Measurements from ENCODE around the gene RUNX3. TPM values are rescaled to one million over a fixed set of nuclear protein-coding genes. Genes with fewer than 3 reads are reported as not detected.

The RUNX3 gene
- total and polyA plus RNA-seq, 4 donors: 1.7 to 9.0 (median 4.5) TPM

DNA sequence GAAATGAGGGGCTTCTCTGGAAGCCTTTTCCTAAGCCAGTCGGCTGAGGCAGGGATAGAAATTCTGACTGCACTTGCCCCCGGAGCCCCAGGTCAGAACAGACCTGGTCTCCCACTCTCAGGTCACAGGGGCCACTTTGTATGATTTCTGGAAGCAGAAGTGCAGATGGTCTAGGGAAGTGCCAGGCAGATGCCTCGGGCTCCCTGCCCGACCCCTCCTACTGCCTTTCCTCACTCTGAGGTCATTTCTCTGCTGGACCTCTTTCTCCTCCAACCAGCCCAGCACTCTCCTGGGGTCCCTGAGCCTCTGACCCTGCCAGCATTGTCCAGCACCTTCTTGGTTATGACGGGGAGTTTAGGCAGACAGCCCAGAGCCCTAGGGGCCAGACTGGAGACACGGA lies 8.7 kb downstream of the RUNX3 start:
- Histone ChIP-seq H3K27ac (ENCODE audit: low read depth in 1 of 2, low read length in 1 of 2) (no peak overlapping the region), H3K27me3 (ENCODE audit: control insufficient read depth in 3 of 3, insufficient read depth in 3 of 3, low read length in 2 of 3) (peaks cover 0 to 19% (median 18%) of the 10 kb centered on the region in 3 donors)

DNA sequence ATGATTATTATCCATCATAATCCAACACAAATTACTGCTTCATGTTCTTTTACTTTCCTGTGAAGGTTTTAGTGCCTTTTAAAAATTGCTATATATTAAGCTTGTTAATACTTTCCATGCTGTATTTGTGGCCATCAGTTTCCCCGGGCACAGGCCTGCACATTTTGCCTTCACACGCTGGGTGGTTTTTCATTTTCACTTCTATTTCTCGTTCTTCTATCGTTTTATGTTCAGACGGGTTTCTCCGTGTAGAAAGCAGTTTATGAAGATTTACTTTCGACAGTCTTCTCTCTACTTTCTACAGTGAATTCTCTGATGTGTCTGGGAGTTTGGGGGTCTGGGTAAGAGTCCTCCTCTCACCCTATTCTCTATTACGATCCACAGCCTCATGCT lies 9.5 kb downstream of the RUNX3 start:
- TF ChIP-seq, protein P1, sequence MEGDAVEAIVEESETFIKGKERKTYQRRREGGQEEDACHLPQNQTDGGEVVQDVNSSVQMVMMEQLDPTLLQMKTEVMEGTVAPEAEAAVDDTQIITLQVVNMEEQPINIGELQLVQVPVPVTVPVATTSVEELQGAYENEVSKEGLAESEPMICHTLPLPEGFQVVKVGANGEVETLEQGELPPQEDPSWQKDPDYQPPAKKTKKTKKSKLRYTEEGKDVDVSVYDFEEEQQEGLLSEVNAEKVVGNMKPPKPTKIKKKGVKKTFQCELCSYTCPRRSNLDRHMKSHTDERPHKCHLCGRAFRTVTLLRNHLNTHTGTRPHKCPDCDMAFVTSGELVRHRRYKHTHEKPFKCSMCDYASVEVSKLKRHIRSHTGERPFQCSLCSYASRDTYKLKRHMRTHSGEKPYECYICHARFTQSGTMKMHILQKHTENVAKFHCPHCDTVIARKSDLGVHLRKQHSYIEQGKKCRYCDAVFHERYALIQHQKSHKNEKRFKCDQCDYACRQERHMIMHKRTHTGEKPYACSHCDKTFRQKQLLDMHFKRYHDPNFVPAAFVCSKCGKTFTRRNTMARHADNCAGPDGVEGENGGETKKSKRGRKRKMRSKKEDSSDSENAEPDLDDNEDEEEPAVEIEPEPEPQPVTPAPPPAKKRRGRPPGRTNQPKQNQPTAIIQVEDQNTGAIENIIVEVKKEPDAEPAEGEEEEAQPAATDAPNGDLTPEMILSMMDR (IDR thresholded peaks at IDR 0.05; ENCODE audit: control extremely low read depth, extremely low read depth): no peak
- DNase-seq (no peak), ATAC-seq (ENCODE audit: insufficient read depth, low FRiP score) (no peak)
- no peak overlapping the region for H3K4me3 ChIP-seq
- no peak overlapping the region for H3K27ac ChIP-seq (ENCODE audit: low read depth in 1 of 2, low read length in 1 of 2)
- no peak overlapping the region for H3K9ac ChIP-seq (ENCODE audit: insufficient read depth in 1 of 2, low read length in 2 of 2)
- WGBS, 2 donors: 80 to 90% methylated on average over 8 of the region's 8 CpGs
- H3K27me3 ChIP-seq (ENCODE audit: control insufficient read depth in 3 of 3, insufficient read depth in 3 of 3, low read length in 2 of 3): peaks cover 0 to 10% (median 9%) of the 10 kb centered on the region in 3 donors
- H3K9me3 ChIP-seq (ENCODE audit: control insufficient read depth in 4 of 4, insufficient read depth in 3 of 4, low read length in 3 of 4): no peaks in the 10 kb centered on the region
- no peaks in the 10 kb centered on the region for H3K36me3 ChIP-seq (ENCODE audit: control insufficient read depth in 4 of 4, insufficient read depth in 4 of 4, low read length in 4 of 4)
- peaks cover 0 to 17% (median 2%) of the 10 kb centered on the region in 5 donors for H3K4me1 ChIP-seq (ENCODE audit: control insufficient read depth in 5 of 5, insufficient read depth in 5 of 5, low read length in 5 of 5)

More for the DNA sequence above, 8.7 kb downstream of the RUNX3 start:
- Histone ChIP-seq H3K9me3 (ENCODE audit: control insufficient read depth in 4 of 4, insufficient read depth in 3 of 4, low read length in 3 of 4) (no peaks in the 10 kb centered on the region), H3K4me1 (ENCODE audit: control insufficient read depth in 5 of 5, insufficient read depth in 5 of 5, low read length in 5 of 5) (peaks cover 0 to 18% (median 0%) of the 10 kb centered on the region in 5 donors), H3K9ac (ENCODE audit: insufficient read depth in 1 of 2, low read length in 2 of 2) (no peak overlapping the region), H3K4me3 (no peak overlapping the region), H3K36me3 (ENCODE audit: control insufficient read depth in 4 of 4, insufficient read depth in 4 of 4, low read length in 4 of 4) (no peaks in the 10 kb centered on the region)
- ATAC-seq (ENCODE audit: insufficient read depth, low FRiP score) (no peak), DNase-seq (no peak)
- TF ChIP-seq, protein P1 (IDR thresholded peaks at IDR 0.05; ENCODE audit: control extremely low read depth, extremely low read depth): no peak
- WGBS, 2 donors: 67 to 76% methylated on average over 6 of the region's 6 CpGs

GRCh38 chr1:24919791-24920532 lies 10.1 kb downstream of the RUNX3 start:
- 55 to 76% methylated on average over 16 of the region's 16 CpGs for WGBS, 2 donors
- H3K9ac ChIP-seq (ENCODE audit: insufficient read depth in 1 of 2, low read length in 2 of 2): no peak overlapping the region

More at GRCh38 chr1:24919791-24920532, 10.1 kb downstream of the RUNX3 start:
- Histone ChIP-seq H3K9me3 (ENCODE audit: control insufficient read depth in 4 of 4, insufficient read depth in 3 of 4, low read length in 3 of 4) (no peaks in the 10 kb centered on the region), H3K27me3 (ENCODE audit: control insufficient read depth in 3 of 3, insufficient read depth in 3 of 3, low read length in 2 of 3) (peaks cover 0 to 5% (median 4%) of the 10 kb centered on the region in 3 donors), H3K4me3 (no peak overlapping the region), H3K27ac (ENCODE audit: low read depth in 1 of 2, low read length in 1 of 2) (no peak overlapping the region), H3K36me3 (ENCODE audit: control insufficient read depth in 4 of 4, insufficient read depth in 4 of 4, low read length in 4 of 4) (no peaks in the 10 kb centered on the region), H3K4me1 (ENCODE audit: control insufficient read depth in 5 of 5, insufficient read depth in 5 of 5, low read length in 5 of 5) (peaks cover 0 to 17% (median 0%) of the 10 kb centered on the region in 5 donors)
- TF ChIP-seq, protein P1 (IDR thresholded peaks at IDR 0.05; ENCODE audit: control extremely low read depth, extremely low read depth): no peak
- ATAC-seq (ENCODE audit: insufficient read depth, low FRiP score): no peak
- DNase-seq: peak; percentile 74 to 81 (median 80)
